Measurements from ENCODE around the gene LEKR1.
"Not testable (repeated sequence)": the region's sequence is repeated elsewhere in the genome, so short reads cannot be mapped to it uniquely, and the experiment has no call there.

Gene LEKR1

DNA sequence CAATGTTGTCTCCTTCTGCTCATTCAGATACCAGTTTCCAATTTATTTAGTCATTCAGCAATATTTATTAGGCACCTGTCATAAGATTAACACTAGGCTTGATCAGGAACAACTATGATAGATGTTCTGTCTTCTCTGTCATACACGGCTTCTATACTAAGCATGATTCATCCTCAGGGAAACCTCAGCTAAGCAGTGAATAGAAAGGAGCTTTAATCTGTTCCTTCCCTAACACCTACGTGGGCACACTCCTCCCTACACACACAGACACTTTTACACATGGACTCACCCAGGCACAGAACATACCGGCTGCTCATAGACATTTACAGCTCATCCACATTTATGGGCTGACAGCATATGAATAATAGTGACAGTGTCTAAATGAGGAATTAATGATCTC is 136.9 kb downstream of the LEKR1 start:
- H3K27me3 ChIP-seq (ENCODE audit: insufficient read depth, low read length) = no peaks in the 10 kb centered on the region

DNA sequence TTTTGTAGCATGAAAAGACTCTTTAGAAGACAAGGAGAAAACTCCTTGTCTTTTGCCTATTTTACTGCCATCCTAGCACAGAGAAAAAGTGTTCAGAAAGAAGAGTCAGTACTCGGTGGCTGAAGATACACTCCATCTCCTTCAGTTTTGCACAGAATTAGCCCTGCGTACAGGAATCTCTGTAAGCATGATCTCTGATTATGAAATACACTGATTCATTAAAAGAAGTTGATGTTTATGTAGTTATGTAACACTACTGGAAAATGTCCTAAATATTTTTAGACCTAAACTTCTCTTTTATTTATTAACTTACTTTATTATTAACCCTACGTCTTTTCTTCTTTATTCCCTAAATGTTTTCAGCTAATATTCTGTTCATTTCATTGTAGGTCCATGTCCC is 138.4 kb downstream of the LEKR1 start:
- Histone ChIP-seq H2BK5ac (ENCODE audit: low read depth, low read length, poor library complexity) (no peak overlapping the region), H3K4me2 (ENCODE audit: low read length) (no peak overlapping the region), H3K79me2 (ENCODE audit: control insufficient read depth, insufficient read depth, low read length, poor library complexity) (no peaks in the 10 kb centered on the region), H3K18ac (ENCODE audit: low read length) (no peak overlapping the region), H3K4ac (ENCODE audit: low read depth, low read length) (no peak overlapping the region), H2AFZ (ENCODE audit: insufficient read depth, low read length, poor library complexity) (no peak overlapping the region), H3K4me1 (ENCODE audit: control insufficient read depth in 1 of 2, insufficient read depth in 2 of 2, low read length in 2 of 2) (no peaks in the 10 kb centered on the region), H4K12ac (ENCODE audit: low read depth, low read length) (no peak overlapping the region), H3K36me3 (ENCODE audit: control insufficient read depth in 1 of 2, insufficient read depth in 2 of 2, low read length in 2 of 2) (no peaks in the 10 kb centered on the region), H4K91ac (ENCODE audit: low read depth, low read length) (no peak overlapping the region), H2AK5ac (ENCODE audit: low read length) (no peak overlapping the region), H3K23ac (ENCODE audit: low read length) (no peak overlapping the region), H3K79me1 (ENCODE audit: low read length) (no peaks in the 10 kb centered on the region), H3K9me3 (ENCODE audit: insufficient read depth, low read depth, low read length) (no peaks in the 10 kb centered on the region), H3K14ac (ENCODE audit: low read length) (no peak overlapping the region), H4K8ac (ENCODE audit: low read depth, low read length) (no peak overlapping the region), H2BK12ac (ENCODE audit: low read length) (no peak overlapping the region), H3K4me3 (ENCODE audit: low read depth, low read length) (no peak overlapping the region), H3K27me3 (ENCODE audit: insufficient read depth, low read length) (no peaks in the 10 kb centered on the region), H3K27ac (ENCODE audit: low read depth, low read length) (no peak overlapping the region), H3K9ac (ENCODE audit: low read length) (no peak overlapping the region), H2BK120ac (ENCODE audit: insufficient read depth, low read length, poor library complexity) (no peak overlapping the region)
- no peak for DNase-seq
- WGBS (ENCODE audit: extremely low coverage, insufficient coverage, insufficient read length) = no CpG with 5 or more reads among the region's 3 CpGs

More for the DNA sequence above, 136.9 kb downstream of the LEKR1 start:
- Histone ChIP-seq H3K4ac (ENCODE audit: low read depth, low read length) (no peak overlapping the region), H3K9ac (ENCODE audit: low read length) (no peak overlapping the region), H2BK5ac (ENCODE audit: low read depth, low read length, poor library complexity) (no peak overlapping the region), H4K12ac (ENCODE audit: low read depth, low read length) (no peak overlapping the region), H2BK12ac (ENCODE audit: low read length) (no peak overlapping the region), H3K23ac (ENCODE audit: low read length) (no peak overlapping the region), H4K8ac (ENCODE audit: low read depth, low read length) (no peak overlapping the region), H3K9me3 (ENCODE audit: insufficient read depth, low read depth, low read length) (no peaks in the 10 kb centered on the region), H3K4me2 (ENCODE audit: low read length) (no peak overlapping the region), H3K27ac (ENCODE audit: low read depth, low read length) (no peak overlapping the region), H3K18ac (ENCODE audit: low read length) (no peak overlapping the region), H2AK5ac (ENCODE audit: low read length) (no peak overlapping the region), H3K4me3 (ENCODE audit: low read depth, low read length) (no peak overlapping the region), H3K4me1 (ENCODE audit: control insufficient read depth in 1 of 2, insufficient read depth in 2 of 2, low read length in 2 of 2) (no peaks in the 10 kb centered on the region), H3K14ac (ENCODE audit: low read length) (no peak overlapping the region), H3K36me3 (ENCODE audit: control insufficient read depth in 1 of 2, insufficient read depth in 2 of 2, low read length in 2 of 2) (no peaks in the 10 kb centered on the region), H4K91ac (ENCODE audit: low read depth, low read length) (no peak overlapping the region), H2AFZ (ENCODE audit: insufficient read depth, low read length, poor library complexity) (no peak overlapping the region), H2BK120ac (ENCODE audit: insufficient read depth, low read length, poor library complexity) (no peak overlapping the region), H3K79me2 (ENCODE audit: control insufficient read depth, insufficient read depth, low read length, poor library complexity) (no peaks in the 10 kb centered on the region), H3K79me1 (ENCODE audit: low read length) (no peaks in the 10 kb centered on the region)
- no peak for DNase-seq
- no CpG with 5 or more reads among the region's 3 CpGs for WGBS (ENCODE audit: extremely low coverage, insufficient coverage, insufficient read length)

DNA sequence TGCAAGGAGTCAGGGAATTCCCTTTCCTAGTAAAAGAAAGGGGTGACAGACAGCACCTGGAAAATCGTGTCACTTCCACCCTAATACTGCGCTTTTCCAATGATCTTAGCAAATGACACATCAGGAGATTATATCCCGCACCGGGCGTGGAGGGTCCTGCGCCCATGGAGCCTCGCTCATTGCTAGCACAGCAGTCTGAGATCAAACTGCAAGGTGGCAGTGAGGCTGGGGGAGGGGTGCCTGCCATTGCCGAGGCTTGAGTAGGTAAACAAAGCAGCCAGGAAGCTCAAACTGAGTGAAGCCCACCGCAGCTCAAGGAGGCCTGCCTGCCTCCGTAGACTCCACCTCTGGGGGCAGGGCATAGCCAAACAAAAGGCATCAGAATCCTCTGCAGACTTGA is 140.2 kb downstream of the LEKR1 start:
- H4K91ac ChIP-seq (ENCODE audit: low read depth, low read length); H2AFZ ChIP-seq (ENCODE audit: insufficient read depth, low read length, poor library complexity); H2BK120ac ChIP-seq (ENCODE audit: insufficient read depth, low read length, poor library complexity); H2BK12ac ChIP-seq (ENCODE audit: low read length); H3K79me2 ChIP-seq (ENCODE audit: control insufficient read depth, insufficient read depth, low read length, poor library complexity); H3K14ac ChIP-seq (ENCODE audit: low read length); H2BK5ac ChIP-seq (ENCODE audit: low read depth, low read length, poor library complexity); H3K9me3 ChIP-seq (ENCODE audit: insufficient read depth, low read depth, low read length); H4K8ac ChIP-seq (ENCODE audit: low read depth, low read length); H3K9ac ChIP-seq (ENCODE audit: low read length); H3K79me1 ChIP-seq (ENCODE audit: low read length); DNase-seq; H3K36me3 ChIP-seq (ENCODE audit: control insufficient read depth in 1 of 2, insufficient read depth in 2 of 2, low read length in 2 of 2); H3K4me1 ChIP-seq (ENCODE audit: control insufficient read depth in 1 of 2, insufficient read depth in 2 of 2, low read length in 2 of 2); H2AK5ac ChIP-seq (ENCODE audit: low read length); H3K27ac ChIP-seq (ENCODE audit: low read depth, low read length); H3K18ac ChIP-seq (ENCODE audit: low read length); H3K4ac ChIP-seq (ENCODE audit: low read depth, low read length); H4K12ac ChIP-seq (ENCODE audit: low read depth, low read length); H3K4me2 ChIP-seq (ENCODE audit: low read length); H3K27me3 ChIP-seq (ENCODE audit: insufficient read depth, low read length); H3K23ac ChIP-seq (ENCODE audit: low read length); H3K4me3 ChIP-seq (ENCODE audit: low read depth, low read length): not testable (repeated sequence)
- WGBS (ENCODE audit: extremely low coverage, insufficient coverage, insufficient read length) = no CpG with 5 or more reads among the region's 10 CpGs

DNA sequence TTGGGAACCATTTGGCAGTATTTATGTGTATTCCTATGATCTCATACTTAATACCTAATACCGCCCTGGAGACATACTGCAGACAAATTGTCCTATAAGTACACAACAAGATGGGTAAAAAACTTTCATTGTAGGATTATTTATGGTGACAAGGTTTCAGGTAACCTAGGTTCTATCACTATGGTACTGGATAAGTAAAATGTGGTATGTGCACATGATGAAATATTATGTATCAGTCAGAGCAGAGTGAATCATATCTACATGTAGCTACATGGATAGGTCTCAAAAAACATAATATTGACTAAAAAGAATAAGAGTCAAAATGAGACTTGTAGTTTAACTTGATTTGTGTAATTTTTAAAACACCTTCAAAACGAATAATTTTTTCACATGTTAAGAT is 147.8 kb downstream of the LEKR1 start:
- H2BK120ac ChIP-seq (ENCODE audit: insufficient read depth, low read length, poor library complexity) = no peak overlapping the region
- H3K79me2 ChIP-seq (ENCODE audit: control insufficient read depth, insufficient read depth, low read length, poor library complexity) = no peaks in the 10 kb centered on the region
- no peak overlapping the region for H3K4me2 ChIP-seq (ENCODE audit: low read length)
- no peak overlapping the region for H3K18ac ChIP-seq (ENCODE audit: low read length)
- H4K12ac ChIP-seq (ENCODE audit: low read depth, low read length) = no peak overlapping the region
- no peak overlapping the region for H3K27ac ChIP-seq (ENCODE audit: low read depth, low read length)
- H2BK12ac ChIP-seq (ENCODE audit: low read length) = no peak overlapping the region
- no peaks in the 10 kb centered on the region for H3K36me3 ChIP-seq (ENCODE audit: control insufficient read depth in 1 of 2, insufficient read depth in 2 of 2, low read length in 2 of 2)
- H3K79me1 ChIP-seq (ENCODE audit: low read length) = no peaks in the 10 kb centered on the region
- WGBS (ENCODE audit: extremely low coverage, insufficient coverage, insufficient read length) = no CpG with 5 or more reads among the region's 2 CpGs
- H4K8ac ChIP-seq (ENCODE audit: low read depth, low read length) = no peak overlapping the region
- no peak overlapping the region for H3K4ac ChIP-seq (ENCODE audit: low read depth, low read length)
- no peaks in the 10 kb centered on the region for H3K27me3 ChIP-seq (ENCODE audit: insufficient read depth, low read length)
- no peak overlapping the region for H2AFZ ChIP-seq (ENCODE audit: insufficient read depth, low read length, poor library complexity)
- H3K4me3 ChIP-seq (ENCODE audit: low read depth, low read length) = no peak overlapping the region
- H3K14ac ChIP-seq (ENCODE audit: low read length) = no peak overlapping the region
- H3K9ac ChIP-seq (ENCODE audit: low read length) = no peak overlapping the region
- no peak for DNase-seq
- H3K9me3 ChIP-seq (ENCODE audit: insufficient read depth, low read depth, low read length) = no peaks in the 10 kb centered on the region
- no peak overlapping the region for H2AK5ac ChIP-seq (ENCODE audit: low read length)
- no peak overlapping the region for H3K23ac ChIP-seq (ENCODE audit: low read length)
- H4K91ac ChIP-seq (ENCODE audit: low read depth, low read length) = no peak overlapping the region
- no peak overlapping the region for H2BK5ac ChIP-seq (ENCODE audit: low read depth, low read length, poor library complexity)
- no peaks in the 10 kb centered on the region for H3K4me1 ChIP-seq (ENCODE audit: control insufficient read depth in 1 of 2, insufficient read depth in 2 of 2, low read length in 2 of 2)

All from trophoblast cell (in vitro differentiated cells and primary cell).